ENCODE results near the gene SHROOM3. TPM values are rescaled to one million over a fixed set of nuclear protein-coding genes. Genes with fewer than 3 reads are reported as not detected.

The SHROOM3 gene
- total and polyA plus RNA-seq, 2 donors (not counting 1 experiment from before 2014, with no cell fraction given): 0.91 to 1.5 TPM

DNA sequence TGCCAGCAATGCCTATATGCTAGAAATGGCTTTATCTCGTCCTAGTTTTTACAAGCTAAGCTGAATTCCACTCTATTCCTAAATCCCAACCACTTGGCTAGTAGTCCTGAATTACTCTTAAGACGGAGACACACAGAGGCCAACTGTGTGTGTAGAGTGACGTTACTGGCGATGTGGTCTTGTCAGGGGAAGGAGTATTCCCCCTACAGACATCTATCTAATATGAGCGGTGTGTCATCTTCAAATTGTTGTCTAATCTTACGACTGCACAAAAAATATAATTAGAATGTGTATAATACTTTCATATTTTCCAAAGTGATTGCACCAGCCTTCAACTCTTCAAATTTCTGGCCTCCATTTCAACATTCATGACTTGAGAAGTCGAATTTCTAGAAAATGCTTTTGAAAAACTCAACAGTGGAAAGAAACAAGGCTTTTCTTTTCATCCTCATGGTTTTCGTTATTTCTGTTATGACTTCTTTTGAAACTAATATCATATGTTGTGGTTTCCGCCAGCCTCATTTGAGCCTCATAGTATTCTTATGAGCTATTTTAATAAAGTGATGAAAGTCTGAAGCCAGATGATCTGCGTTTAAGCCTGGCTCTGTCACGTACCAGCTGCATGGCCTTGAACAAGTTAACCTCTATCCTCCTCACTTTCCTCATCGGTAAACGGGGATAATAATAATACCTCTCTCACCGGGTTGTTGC, 330.6 kb downstream of the SHROOM3 start:
- POLR2A ChIA-PET: no interaction called here
- intact Hi-C loops (cut with micrococcal nuclease): no loop called here

More for the DNA sequence above, 330.6 kb downstream of the SHROOM3 start:
- no peaks in the 10 kb centered on the region for H3K36me3 ChIP-seq (replicated peaks in 1 of 2; ENCODE audit: control extremely low read depth in 1 of 2, control insufficient read depth in 1 of 2, extremely low read depth in 1 of 2, insufficient read depth in 2 of 2, low read length in 1 of 2)
- Mint-ChIP-seq H3K4me1 (no peaks in the 10 kb centered on the region), H3K9me3 (ENCODE audit: insufficient read depth) (no peaks in the 10 kb centered on the region), H3K4me3 (no peak overlapping the region), H3K27me3 (peaks cover 16% of the 10 kb centered on the region), H3K27ac (no peak overlapping the region)
- no peaks in the 10 kb centered on the region for H3K79me2 ChIP-seq (ENCODE audit: control insufficient read depth, insufficient read depth, low read length)
- no peak overlapping the region for H3K27ac ChIP-seq (ENCODE audit: low read length in 2 of 2)
- DNase-seq: no peak
- H4K20me1 ChIP-seq (ENCODE audit: control insufficient read depth, insufficient read depth, low read length, poor library complexity, severe bottlenecking): no peaks in the 10 kb centered on the region
- no peak overlapping the region for H3K4me3 ChIP-seq (ENCODE audit: control extremely low read depth in 1 of 5, extremely low read depth in 1 of 5, insufficient read depth in 1 of 5, low read depth in 2 of 5, low read length in 4 of 5)
- no peak overlapping the region for H2AFZ ChIP-seq (ENCODE audit: insufficient read depth, low read depth, low read length, poor library complexity, severe bottlenecking)
- no peaks in the 10 kb centered on the region for H3K4me1 ChIP-seq (ENCODE audit: control insufficient read depth in 2 of 2, insufficient read depth in 2 of 2, low read length in 2 of 2)
- no peak for TF ChIP-seq CTCF (IDR thresholded peaks at IDR 0.05)
- TF ChIP-seq EZH2 (IDR thresholded peaks at IDR 0.05; ENCODE audit: borderline replicate concordance, insufficient read depth, low read depth, low read length, poor library complexity, severe bottlenecking): no peak
- H3K9ac ChIP-seq (ENCODE audit: low read length): no peak overlapping the region
- H3K9me3 ChIP-seq (ENCODE audit: control extremely low read depth in 1 of 3, control insufficient read depth in 2 of 3, insufficient read depth in 1 of 3, low read length in 2 of 3): peaks cover 0 to 2% (median 0%) of the 10 kb centered on the region in 3 donors
- no CpG with 5 or more reads among the region's 14 CpGs for WGBS (ENCODE audit: insufficient coverage)
- H3K4me2 ChIP-seq (replicated peaks; ENCODE audit: low read depth, low read length, poor library complexity, severe bottlenecking): no peak overlapping the region
- no peaks in the 10 kb centered on the region for H3K27me3 ChIP-seq (replicated peaks in 1 of 4; ENCODE audit: control extremely low read depth in 1 of 4, control insufficient read depth in 3 of 4, insufficient read depth in 4 of 4, low read length in 3 of 4)
- ATAC-seq (ENCODE audit: low read depth): no peak
- CTCF ChIA-PET: interaction anchor here (0.9 kb wide), 1 partner anchor 8 kb away, joined by 3 read pairs; no protein-coding TSS in a partner anchor
